Activated naive CD4-positive, alpha-beta T cell treated with anti-CD3 and anti-CD28 coated beads, Interleukin-2, amount 10 ng/mL, durations not matched to agents 7 days and 5 days (primary cell): Measurements from ENCODE around the gene KCTD21.
"Not testable (repeated sequence)": the region's sequence is repeated elsewhere in the genome, so short reads cannot be mapped to it uniquely, and the experiment has no call there.

Source experiments
- CTCF ChIA-PET: fragments of 350-600 bp; sonication (Branson Sonifier 250); formaldehyde crosslinking; loops from one replicate; lab custom pipeline; 2021; ENCODE audit warnings: antibody characterized with exemption; lab: Charles Lee
- DNase-seq: peaks from one replicate; pipeline ENCODE4 v3.0.0-alpha.2; 2020
- H3K27ac Mint-ChIP-seq: one replicate; pipeline ENCODE4 v1.8.0; 2021; ENCODE audit warnings: mild to moderate bottlenecking, moderate library complexity, mixed read lengths
- H3K27me3 Mint-ChIP-seq: one replicate; pipeline ENCODE4 v1.8.0; 2021; ENCODE audit warnings: mild to moderate bottlenecking, mixed read lengths
- H3K36me3 Mint-ChIP-seq: one replicate; pipeline ENCODE4 v1.8.0; 2021; ENCODE audit warnings: mixed read lengths
- H3K4me1 Mint-ChIP-seq: one replicate; pipeline ENCODE4 v1.8.0; 2021; ENCODE audit warnings: mixed read lengths
- H3K4me3 Mint-ChIP-seq: one replicate; pipeline ENCODE4 v1.8.0; 2021; ENCODE audit warnings: mild to moderate bottlenecking, moderate library complexity, mixed read lengths
- H3K9me3 Mint-ChIP-seq: one replicate; pipeline ENCODE4 v1.8.0; 2021; ENCODE audit warnings: mixed read lengths

The KCTD21 gene

GRCh38 chr11:78189174-78189724, 823 bp upstream of the KCTD21 start:
- CTCF ChIA-PET = interaction anchor here (1.2 to 1.3 kb wide), 3 partner anchors 39 to 242 kb away, joined by 3 to 4 read pairs (median 4); no protein-coding TSS in a partner anchor
- Mint-ChIP-seq H3K9me3 (no peaks in the 10 kb centered on the region), H3K27me3 (no peaks in the 10 kb centered on the region), H3K36me3 (peaks cover 20% of the 10 kb centered on the region), H3K27ac (peak overlapping the region; percentile 79), H3K4me3 (peak overlapping the region; percentile 91), H3K4me1 (peaks cover 55% of the 10 kb centered on the region)
- no peak for DNase-seq

DNA sequence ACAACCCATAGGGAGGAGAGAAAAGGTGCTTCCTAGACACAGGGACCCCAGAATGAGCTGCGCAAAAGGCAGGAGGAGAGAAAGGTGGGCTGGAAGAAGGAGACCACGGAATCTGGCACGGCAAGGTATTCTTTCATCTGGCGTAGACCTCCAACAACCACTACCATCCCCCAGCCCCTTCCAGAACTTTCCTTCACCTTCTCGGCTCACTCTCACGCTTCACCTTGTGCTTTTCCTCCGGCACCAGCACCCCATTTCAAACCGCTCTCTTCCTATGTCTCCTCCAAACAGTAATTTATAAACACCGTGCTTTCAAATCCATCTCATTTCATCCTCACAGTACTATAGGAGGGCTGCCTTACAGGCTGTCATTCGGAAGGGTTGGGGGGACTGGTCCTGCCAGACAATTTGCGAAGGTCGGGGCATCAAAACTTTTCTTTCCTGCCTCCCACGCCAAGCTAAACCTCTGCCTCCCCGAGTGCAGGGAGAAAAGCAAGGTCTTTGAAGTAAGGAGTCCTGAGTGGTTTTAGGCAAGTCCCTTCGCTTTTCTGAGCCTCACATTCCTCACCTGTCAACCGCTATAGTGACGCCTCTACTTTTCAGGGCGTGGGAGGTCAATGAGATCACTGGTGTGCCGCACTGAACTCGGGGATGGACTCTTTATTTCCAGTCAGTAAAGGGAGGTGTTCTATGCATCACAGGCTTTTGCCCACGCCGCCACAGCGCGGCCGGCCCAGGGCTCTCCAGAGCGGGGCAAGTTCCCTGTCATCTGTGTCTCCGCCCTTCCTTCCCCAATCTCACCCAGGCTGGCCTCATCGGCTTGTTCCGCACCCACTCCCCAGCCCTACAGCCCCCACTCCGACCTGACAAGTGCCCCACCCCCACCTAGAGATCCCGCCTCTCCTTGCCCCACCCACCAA, 800 bp downstream of the KCTD21 start:
- H3K27me3 Mint-ChIP-seq = no peaks in the 10 kb centered on the region
- H3K4me3 Mint-ChIP-seq = peak overlapping the region; percentile 91
- CTCF ChIA-PET = interaction anchor here (1.2 to 1.3 kb wide), 3 partner anchors 40 to 244 kb away, joined by 3 to 4 read pairs (median 4); no protein-coding TSS in a partner anchor
- peaks cover 48% of the 10 kb centered on the region for H3K4me1 Mint-ChIP-seq
- peaks cover 17% of the 10 kb centered on the region for H3K36me3 Mint-ChIP-seq
- H3K27ac Mint-ChIP-seq = peak overlapping the region; percentile 90
- no peaks in the 10 kb centered on the region for H3K9me3 Mint-ChIP-seq
- no peak for DNase-seq

DNA sequence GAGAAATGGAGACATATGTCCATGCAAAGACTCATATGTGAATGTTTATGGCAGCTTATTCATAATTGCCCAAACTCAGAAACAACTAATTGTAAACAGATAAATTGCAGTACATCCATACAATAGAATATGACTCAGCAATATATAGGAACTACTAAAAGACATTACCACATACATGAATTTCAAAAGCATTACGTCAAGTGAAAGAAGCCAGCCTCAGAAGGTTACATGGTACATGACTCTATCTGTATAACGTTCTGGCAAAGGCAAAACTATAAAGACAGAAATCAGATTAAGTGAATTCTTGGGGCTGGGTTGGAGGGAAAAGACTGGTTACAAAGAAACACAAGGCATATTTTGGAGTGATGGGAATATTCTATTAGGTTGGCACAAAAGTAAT, 7.2 kb downstream of the KCTD21 start:
- H3K27ac Mint-ChIP-seq = no peak overlapping the region
- DNase-seq = no peak

DNA sequence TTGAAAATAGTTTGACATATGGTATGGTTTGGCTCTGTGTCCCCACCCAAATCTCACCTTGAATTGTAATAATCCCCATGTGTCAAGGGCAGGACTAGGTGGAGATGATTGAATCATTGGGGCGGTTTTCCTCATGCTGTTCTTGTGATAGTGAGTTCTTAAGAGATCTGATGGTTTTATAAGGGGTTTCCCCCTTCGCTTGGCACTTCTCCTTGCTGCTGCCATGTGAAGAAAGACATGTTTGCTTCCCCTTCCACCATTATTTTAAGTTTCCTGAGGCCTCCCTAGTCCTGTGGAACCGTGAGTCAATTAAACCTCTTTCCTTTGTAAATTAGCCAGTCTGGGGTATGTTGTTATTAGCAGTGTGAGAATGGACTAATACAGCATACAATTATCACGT, 7.7 kb downstream of the KCTD21 start:
- Mint-ChIP-seq H3K9me3 (peaks cover 18% of the 10 kb centered on the region), H3K4me3 (no peak overlapping the region), H3K4me1 (peaks cover 4% of the 10 kb centered on the region), H3K27ac (no peak overlapping the region), H3K27me3 (no peaks in the 10 kb centered on the region), H3K36me3 (peaks cover 25% of the 10 kb centered on the region)
- CTCF ChIA-PET = no interaction called here
- no peak for DNase-seq

More for the DNA sequence above, 7.2 kb downstream of the KCTD21 start:
- Mint-ChIP-seq H3K4me3 (no peak overlapping the region), H3K9me3 (peaks cover 16% of the 10 kb centered on the region), H3K36me3 (peaks cover 23% of the 10 kb centered on the region), H3K27me3 (no peaks in the 10 kb centered on the region), H3K4me1 (peaks cover 4% of the 10 kb centered on the region)
- CTCF ChIA-PET = no interaction called here

- Mint-ChIP-seq H3K27me3 (no peaks in the 10 kb centered on the region), H3K4me1 (peaks cover 4% of the 10 kb centered on the region), H3K36me3 (peaks cover 28% of the 10 kb centered on the region), H3K27ac (no peak overlapping the region), H3K4me3 (no peak overlapping the region), H3K9me3 (peaks cover 18% of the 10 kb centered on the region)
- DNase-seq = no peak
- CTCF ChIA-PET = interaction anchor here (1.3 kb wide), 1 partner anchor 14 kb away, joined by 3 read pairs; no protein-coding TSS in a partner anchor
Measured at GRCh38 chr11:78179459-78180071, 8.9 kb downstream of the KCTD21 start.

- Mint-ChIP-seq H3K4me1 (no peaks in the 10 kb centered on the region), H3K4me3 (no peak overlapping the region), H3K27ac (no peak overlapping the region), H3K27me3 (no peaks in the 10 kb centered on the region), H3K36me3 (peaks cover 34% of the 10 kb centered on the region), H3K9me3 (peaks cover 18% of the 10 kb centered on the region)
- CTCF ChIA-PET = no interaction called here
- no peak for DNase-seq
Measured at GRCh38 chr11:78177216-78177615, 11.2 kb downstream of the KCTD21 start.

GRCh38 chr11:78176605-78177141, 11.8 kb downstream of the KCTD21 start:
- no peaks in the 10 kb centered on the region for H3K4me1 Mint-ChIP-seq
- CTCF ChIA-PET = no interaction called here
- H3K36me3 Mint-ChIP-seq = peaks cover 32% of the 10 kb centered on the region
- no peak for DNase-seq
- H3K27ac Mint-ChIP-seq = no peak overlapping the region
- H3K27me3 Mint-ChIP-seq = no peaks in the 10 kb centered on the region
- H3K4me3 Mint-ChIP-seq = no peak overlapping the region
- peaks cover 18% of the 10 kb centered on the region for H3K9me3 Mint-ChIP-seq

GRCh38 chr11:78175862-78176261, 12.6 kb downstream of the KCTD21 start:
- DNase-seq, H3K4me3 Mint-ChIP-seq, CTCF ChIA-PET, H3K27ac Mint-ChIP-seq, H3K27me3 Mint-ChIP-seq, H3K4me1 Mint-ChIP-seq: not testable (repeated sequence)
- peaks cover 27% of the 10 kb centered on the region for H3K36me3 Mint-ChIP-seq
- peaks cover 13% of the 10 kb centered on the region for H3K9me3 Mint-ChIP-seq

- CTCF ChIA-PET = no interaction called here
Measured at GRCh38 chr11:78171951-78172350, 16.5 kb downstream of the KCTD21 start.

DNA sequence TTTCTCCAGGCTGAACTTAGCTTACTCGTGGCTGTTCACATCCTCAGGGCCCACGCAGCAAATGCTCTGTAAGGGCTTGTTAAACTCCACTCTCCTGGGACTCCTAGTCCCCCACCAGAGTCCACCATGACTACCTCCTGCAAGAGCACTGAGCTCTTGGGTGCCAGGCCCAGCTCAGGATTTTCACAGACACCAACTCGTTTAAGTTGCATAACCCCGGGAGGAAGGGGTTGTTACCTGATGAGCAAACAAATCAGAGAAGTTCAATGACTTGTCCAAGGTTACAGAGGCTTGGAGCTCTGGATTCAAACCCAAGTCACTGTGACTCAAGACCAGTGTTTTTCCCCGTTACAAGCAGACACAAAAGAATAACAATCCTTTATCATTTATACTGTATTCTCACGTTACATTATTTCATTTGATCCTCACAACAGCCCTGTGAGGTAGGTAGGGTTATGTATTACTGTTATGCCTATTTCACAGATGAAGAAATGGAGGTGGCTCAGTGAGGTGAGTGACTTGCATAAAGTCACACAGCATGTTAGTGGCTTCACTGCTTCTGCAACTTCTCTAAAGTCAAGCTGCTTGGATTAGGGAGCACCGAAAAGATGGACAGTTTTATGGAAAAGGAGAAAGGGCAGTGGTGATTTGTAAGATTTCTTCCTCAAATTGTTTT, 17.4 kb downstream of the KCTD21 start:
- Mint-ChIP-seq H3K27ac (no peak overlapping the region), H3K9me3 (peaks cover under 1% of the 10 kb centered on the region), H3K4me3 (no peak overlapping the region), H3K27me3 (no peaks in the 10 kb centered on the region), H3K4me1 (no peaks in the 10 kb centered on the region), H3K36me3 (peaks cover 18% of the 10 kb centered on the region)
- CTCF ChIA-PET = no interaction called here
- DNase-seq = no peak

More at GRCh38 chr11:78171951-78172350, 16.5 kb downstream of the KCTD21 start:
- Mint-ChIP-seq H3K9me3 (peaks cover 5% of the 10 kb centered on the region), H3K27ac (no peak overlapping the region), H3K4me3 (no peak overlapping the region), H3K36me3 (peaks cover 18% of the 10 kb centered on the region), H3K4me1 (no peaks in the 10 kb centered on the region), H3K27me3 (no peaks in the 10 kb centered on the region)
- no peak for DNase-seq

DNA sequence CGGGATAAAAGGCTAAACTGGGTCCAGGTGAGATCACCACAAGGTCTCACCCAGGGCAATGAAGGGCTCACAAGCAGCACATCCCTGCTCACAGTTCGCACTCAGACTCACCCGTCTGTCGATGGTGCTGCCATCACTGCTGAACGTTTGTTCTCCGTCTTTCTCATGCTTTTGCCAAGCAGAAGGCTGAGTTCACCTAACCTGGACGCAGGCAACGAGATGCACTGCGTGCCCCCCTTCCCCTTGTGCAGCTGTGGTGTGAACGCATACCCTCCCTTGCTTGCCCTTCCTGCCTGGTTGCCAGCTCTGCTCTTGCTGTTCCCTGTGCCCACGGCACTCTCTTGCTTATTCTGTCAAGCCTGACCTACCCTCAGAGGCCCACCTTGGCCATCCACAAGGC, 18.0 kb downstream of the KCTD21 start:
- no peak overlapping the region for H3K27ac Mint-ChIP-seq
- H3K4me3 Mint-ChIP-seq = no peak overlapping the region
- CTCF ChIA-PET = no interaction called here

DNA sequence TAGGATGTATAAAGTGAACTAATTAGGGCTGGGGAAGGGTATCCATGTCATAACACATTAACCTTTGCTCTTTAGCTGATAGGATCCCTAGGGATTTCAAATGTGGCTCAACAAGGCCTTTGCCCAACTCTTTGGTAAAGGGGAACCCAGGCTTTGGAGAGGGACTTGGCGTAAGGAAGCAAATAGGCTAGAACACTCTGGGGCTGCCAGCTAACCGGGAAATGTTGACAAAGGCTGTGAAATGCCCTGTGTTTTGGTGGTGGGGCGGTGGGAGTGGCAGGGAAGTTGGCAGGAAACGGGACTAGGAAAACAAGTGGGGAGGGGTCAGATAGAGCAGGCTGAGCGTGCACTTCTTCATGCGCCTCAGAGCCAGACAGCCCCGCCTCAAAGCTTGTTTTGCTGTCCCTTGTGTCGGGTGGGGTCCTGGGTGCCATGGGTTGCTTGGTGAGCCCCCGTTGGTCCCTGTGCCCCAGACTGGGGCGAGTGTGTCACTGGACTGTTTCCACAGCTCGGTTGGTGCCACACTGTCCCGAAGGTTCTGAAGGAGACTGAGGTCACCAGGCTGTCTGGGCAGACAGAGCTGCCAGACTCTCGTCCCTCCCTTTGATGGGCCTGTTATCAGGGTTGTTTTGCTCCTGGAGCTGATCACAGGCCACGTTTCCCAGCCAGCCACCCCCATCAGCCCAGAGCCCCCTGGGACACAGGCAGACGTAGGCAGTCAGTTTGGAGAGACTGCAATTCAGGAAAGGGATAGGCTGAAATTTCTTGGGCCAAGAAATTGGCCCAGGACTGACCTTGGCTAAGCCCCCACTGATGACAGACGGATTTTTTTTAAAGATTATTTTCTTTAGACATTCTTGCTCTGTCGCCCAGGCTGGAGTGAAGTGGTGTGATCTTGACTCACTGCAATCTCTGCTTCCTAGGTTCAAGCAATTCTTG, 19.6 kb downstream of the KCTD21 start:
- CTCF ChIA-PET = no interaction called here
- Mint-ChIP-seq H3K9me3 (no peaks in the 10 kb centered on the region), H3K36me3 (peaks cover 7% of the 10 kb centered on the region), H3K4me1 (no peaks in the 10 kb centered on the region), H3K4me3 (no peak overlapping the region), H3K27me3 (no peaks in the 10 kb centered on the region), H3K27ac (no peak overlapping the region)
- no peak for DNase-seq

More for the DNA sequence above, 18.0 kb downstream of the KCTD21 start:
- Mint-ChIP-seq H3K4me1 (no peaks in the 10 kb centered on the region), H3K27me3 (no peaks in the 10 kb centered on the region), H3K36me3 (peaks cover 16% of the 10 kb centered on the region), H3K9me3 (no peaks in the 10 kb centered on the region)
- DNase-seq = no peak
